HepG2 (cell line): ENCODE results near the gene ATP6V0D1. TPM values are rescaled to one million over a fixed set of nuclear protein-coding genes. Genes with fewer than 3 reads are reported as not detected.

ENCODE experiments used
- ADNP ChIP-seq: sonication (generic); formaldehyde crosslinking; IDR thresholded peaks from 2 replicates; pipeline ENCODE4 v1.4.0; 2020; ENCODE audit warnings: missing genetic modification reagents
- AHR ChIP-seq: IDR thresholded peaks from 2 replicates; pipeline ENCODE4 v1.6.1; 2018; ENCODE audit warnings: missing genetic modification reagents, missing compliant biosample characterization
- CBX5 ChIP-seq: sonication (generic); formaldehyde crosslinking; IDR thresholded peaks from 2 replicates; pipeline ENCODE4 v1.4.0; 2020; ENCODE audit warnings: missing genetic modification reagents, borderline replicate concordance
- ELF3 ChIP-seq: IDR thresholded peaks from 2 replicates; pipeline ENCODE4 v1.6.1; 2016; ENCODE audit warnings: missing genetic modification reagents, missing compliant biosample characterization
- HDAC2 ChIP-seq: sonication (generic); formaldehyde crosslinking; IDR thresholded peaks from 2 replicates; pipeline ENCODE4 v1.4.0; 2020; ENCODE audit warnings: missing genetic modification reagents
- KDM5A ChIP-seq: fragments of 200-600 bp; sonication (generic); IDR thresholded peaks from 2 replicates; pipeline ENCODE4 v1.7.0; 2018; ENCODE audit warnings: antibody characterized with exemption, mild to moderate bottlenecking, low read length, borderline replicate concordance
- RFX3 ChIP-seq: IDR thresholded peaks from 2 replicates; pipeline ENCODE4 v1.6.1; 2016; ENCODE audit warnings: missing biosample characterization, missing genetic modification reagents
- SATB2 ChIP-seq: sonication (generic); formaldehyde crosslinking; IDR thresholded peaks from 2 replicates; pipeline ENCODE4 v1.5.0; 2020; ENCODE audit warnings: missing genetic modification reagents
- SRY ChIP-seq: sonication (generic); formaldehyde crosslinking; IDR thresholded peaks from 2 replicates; pipeline ENCODE4 v1.8.0; 2022; ENCODE audit warnings: mild to moderate bottlenecking, missing genetic modification reagents
- TCF7L2 ChIP-seq: IDR thresholded peaks from 2 replicates; pipeline ENCODE4 v1.6.1; 2011; ENCODE audit warnings: mild to moderate bottlenecking, low read depth, low read length, moderate library complexity
- TEAD2 ChIP-seq: sonication (generic); formaldehyde crosslinking; IDR thresholded peaks from 2 replicates; pipeline ENCODE4 v1.9.0; 2021; ENCODE audit warnings: missing genetic modification reagents
- ZNF143 ChIP-seq: sonication (generic); formaldehyde crosslinking; IDR thresholded peaks from 2 replicates; pipeline ENCODE4 v1.4.0; 2020; ENCODE audit warnings: missing genetic modification reagents
- ZNF614 ChIP-seq: IDR thresholded peaks from 2 replicates; pipeline ENCODE4 v1.6.1; 2018; ENCODE audit warnings: missing biosample characterization, missing genetic modification reagents, inconsistent platforms, borderline replicate concordance
- ZNF792 ChIP-seq: IDR thresholded peaks from 2 replicates; pipeline ENCODE4 v1.6.1; 2016
- polyA plus RNA-seq, 8 experiments: library from polyadenylated mRNA; depleted of rRNA in 3 of 8; stranded (reverse) in 7 of 8; unstranded in 1 of 8; fragments of >200 nt; fragmentation: Illumina TruSeq in 4 of 8; extraction: Trizol in 4 of 8; gene quantifications; 2 replicates each; pipeline versions ENCODE4 v1.2.1 to v1.2.3, GENCODE V29; 2011 to 2016; ENCODE audit warnings: low read depth in 4 of 8, missing spikeins in 1 of 8, mixed read lengths in 1 of 8; ENCODE audit not compliant: insufficient read depth in 1 of 8
- total RNA-seq, 5 experiments: library from RNA; depleted of rRNA; stranded (reverse); fragments of >200 nt; fragmentation: Illumina TruSeq; extraction: Trizol; gene quantifications; 2 replicates each; pipeline ENCODE4 v1.2.3, GENCODE V29; 2016; ENCODE audit warnings: low read depth in 1 of 5
- TF ChIP-seq, protein P1 (sequence below): sonication (generic); formaldehyde crosslinking; IDR thresholded peaks from one replicate; pipeline ENCODE4 v1.5.1; 2020; ENCODE audit warnings: mild to moderate bottlenecking, missing genetic modification reagents; ENCODE audit errors: not compliant biosample characterization
- TF ChIP-seq, protein P2 (sequence below): sonication (generic); formaldehyde crosslinking; IDR thresholded peaks from 2 replicates; pipeline ENCODE4 v1.4.0; 2020; ENCODE audit warnings: missing genetic modification reagents
- TF ChIP-seq, protein P3 (sequence below): sonication (generic); formaldehyde crosslinking; conservative IDR thresholded peaks from 2 replicates; pipeline ENCODE4 v1.4.0; 2020; ENCODE audit warnings: missing genetic modification reagents

The ATP6V0D1 gene
- total and polyA plus RNA-seq, 2 of the 13 experiments (the other 11 are each of a cell fraction or from before 2014, with no cell fraction given): 51.1 to 61.3 TPM

DNA sequence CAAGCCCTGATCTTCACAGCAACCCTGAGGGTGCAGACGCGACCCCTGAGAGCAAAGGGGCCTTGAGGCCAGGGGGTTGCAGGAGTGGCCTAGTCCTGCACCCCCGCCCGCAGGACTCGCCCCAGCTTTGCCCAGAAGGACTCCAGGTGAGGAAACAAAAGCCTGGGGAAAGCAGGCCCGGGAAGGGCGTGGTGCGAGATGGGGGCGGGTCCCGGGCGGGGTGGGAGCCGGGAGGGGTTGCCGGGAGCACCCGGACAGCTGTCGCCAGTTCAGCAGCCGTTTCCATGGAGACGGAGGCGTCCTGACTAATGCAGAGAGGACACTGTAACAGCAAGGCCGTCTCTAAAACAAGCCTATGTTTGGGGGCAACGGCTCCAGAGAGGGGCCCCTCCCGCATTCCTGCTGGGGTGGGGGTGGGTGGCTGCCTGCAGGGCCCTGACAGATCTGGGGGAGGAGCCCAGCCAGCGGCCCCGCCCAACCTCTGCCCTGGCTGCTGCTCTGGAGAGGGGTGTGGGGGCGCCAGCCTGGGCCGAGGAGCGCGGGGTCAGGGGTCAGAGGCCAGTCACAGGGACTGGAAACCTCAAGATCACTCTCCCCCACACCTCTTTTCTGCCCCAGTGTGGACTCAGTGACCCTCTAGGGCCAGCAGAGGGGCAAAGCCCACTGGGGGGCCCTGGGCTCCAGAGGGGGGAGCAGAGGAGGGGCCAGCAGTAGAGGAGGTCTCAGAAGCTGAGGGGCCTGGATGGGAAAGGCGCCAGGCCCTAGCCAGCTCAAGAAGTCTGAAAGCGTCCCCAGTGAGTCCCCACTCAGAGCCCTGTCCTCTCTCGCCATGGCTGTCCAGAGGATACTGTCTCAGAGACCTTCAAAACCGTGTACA is 84.6 kb downstream of the ATP6V0D1 start (continued):
- TF ChIP-seq, protein P1, sequence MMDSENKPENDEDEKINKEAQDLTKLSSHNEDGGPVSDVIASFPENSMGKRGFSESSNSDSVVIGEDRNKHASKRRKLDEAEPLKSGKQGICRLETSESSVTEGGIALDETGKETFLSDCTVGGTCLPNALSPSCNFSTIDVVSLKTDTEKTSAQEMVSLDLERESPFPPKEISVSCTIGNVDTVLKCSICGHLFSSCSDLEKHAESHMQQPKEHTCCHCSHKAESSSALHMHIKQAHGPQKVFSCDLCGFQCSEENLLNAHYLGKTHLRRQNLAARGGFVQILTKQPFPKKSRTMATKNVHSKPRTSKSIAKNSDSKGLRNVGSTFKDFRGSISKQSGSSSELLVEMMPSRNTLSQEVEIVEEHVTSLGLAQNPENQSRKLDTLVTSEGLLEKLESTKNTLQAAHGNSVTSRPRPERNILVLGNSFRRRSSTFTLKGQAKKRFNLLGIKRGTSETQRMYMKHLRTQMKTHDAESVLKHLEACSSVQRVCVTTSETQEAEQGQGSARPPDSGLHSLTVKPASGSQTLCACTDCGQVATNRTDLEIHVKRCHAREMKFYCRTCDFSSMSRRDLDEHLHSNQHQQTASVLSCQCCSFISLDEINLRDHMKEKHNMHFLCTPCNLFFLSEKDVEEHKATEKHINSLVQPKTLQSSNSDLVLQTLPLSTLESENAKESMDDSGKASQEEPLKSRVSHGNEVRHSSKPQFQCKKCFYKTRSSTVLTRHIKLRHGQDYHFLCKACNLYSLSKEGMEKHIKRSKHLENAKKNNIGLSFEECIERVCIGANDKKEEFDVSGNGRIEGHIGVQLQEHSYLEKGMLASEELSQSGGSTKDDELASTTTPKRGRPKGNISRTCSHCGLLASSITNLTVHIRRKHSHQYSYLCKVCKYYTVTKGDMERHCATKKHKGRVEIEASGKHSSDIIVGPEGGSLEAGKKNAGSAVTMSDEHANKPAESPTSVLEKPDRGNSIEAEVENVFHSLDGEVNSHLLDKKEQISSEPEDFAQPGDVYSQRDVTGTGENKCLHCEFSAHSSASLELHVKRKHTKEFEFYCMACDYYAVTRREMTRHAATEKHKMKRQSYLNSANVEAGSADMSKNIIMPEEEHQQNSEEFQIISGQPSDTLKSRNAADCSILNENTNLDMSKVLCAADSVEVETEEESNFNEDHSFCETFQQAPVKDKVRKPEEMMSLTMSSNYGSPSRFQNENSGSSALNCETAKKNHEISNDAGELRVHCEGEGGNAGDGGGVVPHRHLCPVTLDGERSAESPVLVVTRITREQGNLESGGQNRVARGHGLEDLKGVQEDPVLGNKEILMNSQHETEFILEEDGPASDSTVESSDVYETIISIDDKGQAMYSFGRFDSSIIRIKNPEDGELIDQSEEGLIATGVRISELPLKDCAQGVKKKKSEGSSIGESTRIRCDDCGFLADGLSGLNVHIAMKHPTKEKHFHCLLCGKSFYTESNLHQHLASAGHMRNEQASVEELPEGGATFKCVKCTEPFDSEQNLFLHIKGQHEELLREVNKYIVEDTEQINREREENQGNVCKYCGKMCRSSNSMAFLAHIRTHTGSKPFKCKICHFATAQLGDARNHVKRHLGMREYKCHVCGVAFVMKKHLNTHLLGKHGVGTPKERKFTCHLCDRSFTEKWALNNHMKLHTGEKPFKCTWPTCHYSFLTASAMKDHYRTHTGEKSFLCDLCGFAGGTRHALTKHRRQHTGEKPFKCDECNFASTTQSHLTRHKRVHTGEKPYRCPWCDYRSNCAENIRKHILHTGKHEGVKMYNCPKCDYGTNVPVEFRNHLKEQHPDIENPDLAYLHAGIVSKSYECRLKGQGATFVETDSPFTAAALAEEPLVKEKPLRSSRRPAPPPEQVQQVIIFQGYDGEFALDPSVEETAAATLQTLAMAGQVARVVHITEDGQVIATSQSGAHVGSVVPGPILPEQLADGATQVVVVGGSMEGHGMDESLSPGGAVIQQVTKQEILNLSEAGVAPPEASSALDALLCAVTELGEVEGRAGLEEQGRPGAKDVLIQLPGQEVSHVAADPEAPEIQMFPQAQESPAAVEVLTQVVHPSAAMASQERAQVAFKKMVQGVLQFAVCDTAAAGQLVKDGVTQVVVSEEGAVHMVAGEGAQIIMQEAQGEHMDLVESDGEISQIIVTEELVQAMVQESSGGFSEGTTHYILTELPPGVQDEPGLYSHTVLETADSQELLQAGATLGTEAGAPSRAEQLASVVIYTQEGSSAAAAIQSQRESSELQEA (CRISPR knock-in tag): peak; percentile 34
- TF ChIP-seq TCF7L2 (no peak), CBX5 (CRISPR knock-in tag) (no peak), ZNF614 (CRISPR knock-in tag) (no peak), ELF3 (CRISPR knock-in tag) (no peak), ZNF792 (CRISPR knock-in tag) (0 out of 2 replicates have a peak, but pooled peaks have one; percentile 41), KDM5A (no peak), SATB2 (no peak), HDAC2 (CRISPR knock-in tag) (no peak), AHR (CRISPR knock-in tag) (0 out of 2 replicates have a peak, but pooled peaks have one; percentile 17), ADNP (CRISPR knock-in tag) (no peak), ZNF143 (no peak), RFX3 (CRISPR knock-in tag) (peak; percentile 76), TEAD2 (CRISPR knock-in tag) (no peak), SRY (CRISPR knock-in tag) (no peak)
- TF ChIP-seq, protein P2, sequence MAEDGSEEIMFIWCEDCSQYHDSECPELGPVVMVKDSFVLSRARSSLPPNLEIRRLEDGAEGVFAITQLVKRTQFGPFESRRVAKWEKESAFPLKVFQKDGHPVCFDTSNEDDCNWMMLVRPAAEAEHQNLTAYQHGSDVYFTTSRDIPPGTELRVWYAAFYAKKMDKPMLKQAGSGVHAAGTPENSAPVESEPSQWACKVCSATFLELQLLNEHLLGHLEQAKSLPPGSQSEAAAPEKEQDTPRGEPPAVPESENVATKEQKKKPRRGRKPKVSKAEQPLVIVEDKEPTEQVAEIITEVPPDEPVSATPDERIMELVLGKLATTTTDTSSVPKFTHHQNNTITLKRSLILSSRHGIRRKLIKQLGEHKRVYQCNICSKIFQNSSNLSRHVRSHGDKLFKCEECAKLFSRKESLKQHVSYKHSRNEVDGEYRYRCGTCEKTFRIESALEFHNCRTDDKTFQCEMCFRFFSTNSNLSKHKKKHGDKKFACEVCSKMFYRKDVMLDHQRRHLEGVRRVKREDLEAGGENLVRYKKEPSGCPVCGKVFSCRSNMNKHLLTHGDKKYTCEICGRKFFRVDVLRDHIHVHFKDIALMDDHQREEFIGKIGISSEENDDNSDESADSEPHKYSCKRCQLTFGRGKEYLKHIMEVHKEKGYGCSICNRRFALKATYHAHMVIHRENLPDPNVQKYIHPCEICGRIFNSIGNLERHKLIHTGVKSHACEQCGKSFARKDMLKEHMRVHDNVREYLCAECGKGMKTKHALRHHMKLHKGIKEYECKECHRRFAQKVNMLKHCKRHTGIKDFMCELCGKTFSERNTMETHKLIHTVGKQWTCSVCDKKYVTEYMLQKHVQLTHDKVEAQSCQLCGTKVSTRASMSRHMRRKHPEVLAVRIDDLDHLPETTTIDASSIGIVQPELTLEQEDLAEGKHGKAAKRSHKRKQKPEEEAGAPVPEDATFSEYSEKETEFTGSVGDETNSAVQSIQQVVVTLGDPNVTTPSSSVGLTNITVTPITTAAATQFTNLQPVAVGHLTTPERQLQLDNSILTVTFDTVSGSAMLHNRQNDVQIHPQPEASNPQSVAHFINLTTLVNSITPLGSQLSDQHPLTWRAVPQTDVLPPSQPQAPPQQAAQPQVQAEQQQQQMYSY (CRISPR knock-in tag): no peak
- TF ChIP-seq, protein P3, sequence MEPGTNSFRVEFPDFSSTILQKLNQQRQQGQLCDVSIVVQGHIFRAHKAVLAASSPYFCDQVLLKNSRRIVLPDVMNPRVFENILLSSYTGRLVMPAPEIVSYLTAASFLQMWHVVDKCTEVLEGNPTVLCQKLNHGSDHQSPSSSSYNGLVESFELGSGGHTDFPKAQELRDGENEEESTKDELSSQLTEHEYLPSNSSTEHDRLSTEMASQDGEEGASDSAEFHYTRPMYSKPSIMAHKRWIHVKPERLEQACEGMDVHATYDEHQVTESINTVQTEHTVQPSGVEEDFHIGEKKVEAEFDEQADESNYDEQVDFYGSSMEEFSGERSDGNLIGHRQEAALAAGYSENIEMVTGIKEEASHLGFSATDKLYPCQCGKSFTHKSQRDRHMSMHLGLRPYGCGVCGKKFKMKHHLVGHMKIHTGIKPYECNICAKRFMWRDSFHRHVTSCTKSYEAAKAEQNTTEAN (CRISPR knock-in tag): no peak
